Activated T-helper 17 cell treated with anti-CD3 and anti-CD28 coated beads, Interleukin-2, amount 50 U/mL, for 72 hours (primary cell): ENCODE results near the gene TXLNG. TPM values are rescaled to one million over a fixed set of nuclear protein-coding genes. Genes with fewer than 3 reads are reported as not detected.

Experiments
- total RNA-seq, 2 donors: library from RNA; stranded (reverse); gene quantifications; one replicate each; pipeline ENCODE4 v1.2.3, GENCODE V29; 2022

The TXLNG gene
- total RNA-seq, 2 donors from 2014 or later, result 10.0 to 15.7 TPM

Other genes with a start within 250 kb of the TXLNG start
- gene S100G, start 136.3 kb upstream of the TXLNG start, total RNA-seq, result not detected
- gene CTPS2, start 73.8 kb upstream of the TXLNG start, total RNA-seq, result 1 to 10 TPM; 2.0 to 3.3 TPM
- 10 to 100 TPM; 14.7 to 17.3 TPM for gene SYAP1, start 66.9 kb upstream of the TXLNG start, total RNA-seq
- gene RBBP7, start 83.9 kb downstream of the TXLNG start, total RNA-seq, result 100 to 1,000 TPM; 159 to 187 TPM
- under 1 TPM in 1 of 2 donors, not detected in 1; 0.26 TPM for gene REPS2, start 160.2 kb downstream of the TXLNG start, total RNA-seq